GM12892 (cell line): ENCODE measurements around the gene DNAJB1.

Source experiments
- POLR2A ChIP-seq: IDR thresholded peaks from 2 replicates; pipeline ENCODE4 v1.6.1; 2011; ENCODE audit warnings: low read depth, low read length, control low read depth
- TAF1 ChIP-seq: IDR thresholded peaks from 2 replicates; pipeline ENCODE4 v1.6.1; 2011; ENCODE audit warnings: low read depth, mild to moderate bottlenecking, control low read depth, low read length, borderline replicate concordance

DNA sequence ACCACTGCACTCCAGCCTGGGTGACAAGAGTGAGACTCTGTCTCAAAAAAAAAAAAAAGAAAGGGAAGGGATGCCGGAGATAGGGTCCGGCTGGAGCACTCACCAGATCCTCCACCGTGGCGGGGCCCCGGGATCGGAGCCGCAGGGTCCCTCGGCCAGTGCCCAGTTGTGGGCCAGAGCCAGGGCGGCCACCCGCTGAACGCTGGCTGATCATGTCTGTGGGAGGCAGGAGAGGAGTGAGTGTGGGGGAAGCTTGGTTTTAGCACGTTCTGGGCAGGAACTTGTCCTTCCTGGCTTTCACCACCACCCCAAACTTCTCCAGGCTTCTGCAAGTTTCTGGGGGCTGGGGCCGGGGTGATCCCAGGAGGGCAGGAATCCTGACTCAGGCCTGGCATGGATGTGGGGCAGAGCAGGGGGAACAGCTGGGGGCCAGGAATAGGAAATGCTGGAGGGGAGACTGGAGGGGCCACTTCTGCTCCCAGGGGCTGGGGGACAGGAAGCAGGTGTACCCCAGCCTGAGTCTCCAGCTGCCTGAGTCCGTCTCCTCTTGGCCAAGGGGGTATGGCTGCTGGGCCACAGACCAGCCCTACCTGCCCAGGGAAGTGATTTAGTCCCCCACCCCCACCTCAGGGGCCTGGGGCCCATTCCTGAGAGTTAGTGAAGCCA lies 38.8 kb downstream of the DNAJB1 start:
- TF ChIP-seq TAF1 (no peak), POLR2A (no peak)
